HG02763 (cell line): ENCODE data around the gene P4HA2.
A peak's percentile ranks its signal among the peaks of the same experiment; 100 is the strongest.

Experiments
- ATAC-seq: cut with Tn5 transposase; IDR thresholded peaks from one replicate; pipeline ENCODE4 v1.9.1; 2021; ENCODE audit warnings: mild to moderate bottlenecking, moderate library complexity; ENCODE audit not compliant: unreplicated experiment

P4HA2 gene

DNA sequence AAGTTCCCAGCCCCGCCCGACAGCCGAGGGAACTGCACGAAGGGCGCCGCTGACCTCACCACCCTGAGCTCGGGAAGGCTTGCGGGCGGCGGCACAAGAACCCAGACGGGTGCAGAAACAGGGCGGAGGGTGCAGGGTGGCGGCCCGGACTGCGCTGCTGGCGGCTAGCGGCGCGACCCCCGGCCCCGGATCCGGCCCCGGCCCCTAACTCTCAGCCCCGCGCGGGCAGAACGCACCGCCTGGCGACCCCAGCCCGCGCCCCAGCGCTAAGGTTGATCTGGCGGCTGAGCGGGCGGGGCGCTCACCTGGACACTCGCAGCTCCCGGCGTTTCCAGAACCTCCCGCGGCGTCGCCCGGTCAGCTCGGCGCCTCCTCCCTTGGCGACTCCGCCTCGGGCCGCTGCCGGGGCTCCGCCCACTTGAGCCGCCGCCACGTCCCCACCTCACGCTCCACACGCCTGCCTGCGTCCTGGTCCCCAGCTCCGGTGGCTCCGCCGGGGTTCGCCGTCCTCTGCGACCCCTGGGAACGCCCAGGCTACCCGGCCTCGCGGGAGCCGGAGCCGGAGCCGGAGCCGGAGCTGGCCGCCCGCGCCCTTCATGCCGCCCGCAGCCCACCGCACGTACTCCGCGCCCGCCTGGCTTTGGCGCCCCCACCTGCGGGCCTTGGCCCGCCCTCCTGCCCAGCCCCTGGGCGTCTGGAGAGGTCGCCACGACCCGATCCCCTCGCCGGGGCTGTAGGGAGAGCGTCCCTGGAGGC is at the start of gene P4HA2:
P4HA2 (minus strand) TSS at position 369 of the 756 bp plus-strand sequence. CDS start 9,227 bp downstream, outside the sequence.
- ATAC-seq, result peak; percentile 95

DNA sequence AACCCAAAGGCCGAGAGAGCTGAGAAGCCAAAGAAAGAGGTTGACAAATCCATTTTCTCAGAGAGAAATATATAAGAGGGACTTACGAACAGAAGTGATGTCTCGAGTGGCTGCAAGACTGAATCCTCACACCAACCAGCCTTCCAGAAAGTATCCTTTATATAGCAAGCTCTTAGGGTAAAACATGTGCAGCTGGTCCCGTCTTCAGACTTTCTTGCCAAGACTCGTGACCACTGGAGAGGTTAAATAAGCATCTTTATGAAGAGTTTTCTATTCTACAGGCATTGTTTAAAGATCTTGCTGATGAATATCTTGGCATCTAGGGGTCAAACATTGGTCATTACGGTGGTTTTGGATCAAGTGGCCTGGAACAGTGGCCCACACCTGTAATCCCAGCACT is 49.6 kb upstream of the P4HA2 start:
- no peak for ATAC-seq

DNA sequence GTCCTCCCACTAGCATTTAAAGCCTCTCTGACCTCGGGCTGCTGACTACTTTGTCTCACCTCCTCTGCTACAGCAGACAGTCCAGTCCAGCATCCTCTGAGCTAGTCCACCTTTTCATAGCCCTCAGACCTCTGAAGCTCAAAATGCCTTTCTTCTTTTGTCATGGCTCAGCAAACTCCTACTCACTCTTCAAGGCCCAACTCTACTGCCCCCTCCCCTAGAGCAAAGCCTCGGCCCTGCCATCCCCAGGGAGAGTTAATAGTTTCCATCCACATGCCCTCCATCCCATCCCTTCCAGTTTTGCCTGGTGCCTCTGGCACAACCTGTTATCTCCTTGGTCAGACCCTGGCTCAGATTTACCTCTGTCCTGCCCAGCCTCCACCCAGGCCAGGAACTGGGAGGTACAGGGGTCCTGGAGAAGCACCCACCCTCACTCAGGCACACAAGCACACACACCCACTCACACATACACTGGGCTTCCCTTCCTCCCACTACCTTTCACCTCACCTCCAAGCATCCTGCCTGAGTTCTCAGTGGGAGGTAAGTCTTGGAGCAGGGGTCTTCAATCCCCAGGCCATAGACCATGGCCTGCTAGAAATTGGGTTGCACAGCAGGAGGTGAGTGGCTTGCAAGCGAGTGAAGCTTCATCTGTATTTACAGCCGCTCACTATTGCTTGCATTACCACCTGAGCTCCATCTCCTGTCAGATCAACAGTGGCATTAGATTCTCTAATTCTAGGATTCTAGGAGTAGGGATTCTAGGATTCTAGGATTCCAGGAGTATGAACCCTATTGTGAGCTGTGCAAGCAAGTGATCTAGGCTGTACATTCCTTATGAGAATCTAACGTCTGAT is 47.9 kb upstream of the P4HA2 start:
- ATAC-seq, result no peak

DNA sequence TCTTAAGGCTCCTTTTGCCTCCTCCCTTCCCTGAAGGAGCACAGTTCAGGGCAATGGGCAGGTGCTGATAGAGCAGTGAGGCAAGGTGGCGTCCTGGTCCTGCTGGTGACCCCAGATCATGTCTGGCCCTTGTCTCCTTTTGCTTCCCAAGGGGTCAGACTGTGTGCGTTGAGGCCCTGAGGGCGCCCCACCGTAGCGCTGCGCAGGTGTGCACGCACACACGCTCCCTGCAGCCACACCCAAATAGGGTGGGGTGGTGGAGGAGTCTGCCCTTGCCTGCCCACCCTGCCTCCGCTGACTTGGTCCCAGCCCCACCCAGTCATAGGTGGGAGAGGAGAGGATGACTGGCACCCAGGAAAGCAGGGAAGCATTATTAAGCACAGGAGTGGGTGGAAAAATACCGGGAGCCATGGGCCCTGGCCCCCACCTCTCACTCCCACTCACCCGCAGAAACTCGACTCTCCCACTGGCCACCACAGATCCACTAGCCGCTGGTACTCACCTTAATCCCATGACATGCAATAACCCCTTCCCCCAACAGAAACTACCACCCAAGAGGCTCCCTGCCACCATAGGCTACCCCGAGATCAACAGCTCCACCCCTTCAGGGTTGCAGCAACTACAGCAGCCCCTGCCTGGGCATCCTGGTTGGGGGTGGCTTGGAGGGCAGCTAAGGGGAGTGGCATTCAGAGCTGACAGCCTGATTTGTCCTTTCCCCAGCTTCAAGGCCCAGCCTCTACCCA is 46.6 kb upstream of the P4HA2 start:
- ATAC-seq, result no peak

DNA sequence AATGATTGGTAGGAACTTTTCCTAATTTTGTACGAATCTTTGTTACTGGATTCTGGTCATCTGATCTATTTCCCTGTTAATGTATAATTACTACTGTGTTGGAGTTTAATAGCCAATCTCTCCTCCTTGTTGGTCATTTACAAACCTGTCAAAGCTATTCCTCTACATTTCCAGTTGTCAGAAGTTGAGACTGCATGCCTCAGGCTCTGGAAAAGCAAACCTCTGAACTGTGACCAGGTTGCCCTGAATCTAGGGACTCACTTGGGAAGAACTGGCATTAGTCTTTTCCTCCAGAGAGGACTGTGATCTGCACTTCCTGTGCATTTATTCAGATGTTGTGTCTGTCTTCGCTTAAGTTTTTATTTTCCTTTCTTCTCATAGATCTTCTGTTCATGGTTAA is 46.0 kb upstream of the P4HA2 start:
- ATAC-seq, result no peak

DNA sequence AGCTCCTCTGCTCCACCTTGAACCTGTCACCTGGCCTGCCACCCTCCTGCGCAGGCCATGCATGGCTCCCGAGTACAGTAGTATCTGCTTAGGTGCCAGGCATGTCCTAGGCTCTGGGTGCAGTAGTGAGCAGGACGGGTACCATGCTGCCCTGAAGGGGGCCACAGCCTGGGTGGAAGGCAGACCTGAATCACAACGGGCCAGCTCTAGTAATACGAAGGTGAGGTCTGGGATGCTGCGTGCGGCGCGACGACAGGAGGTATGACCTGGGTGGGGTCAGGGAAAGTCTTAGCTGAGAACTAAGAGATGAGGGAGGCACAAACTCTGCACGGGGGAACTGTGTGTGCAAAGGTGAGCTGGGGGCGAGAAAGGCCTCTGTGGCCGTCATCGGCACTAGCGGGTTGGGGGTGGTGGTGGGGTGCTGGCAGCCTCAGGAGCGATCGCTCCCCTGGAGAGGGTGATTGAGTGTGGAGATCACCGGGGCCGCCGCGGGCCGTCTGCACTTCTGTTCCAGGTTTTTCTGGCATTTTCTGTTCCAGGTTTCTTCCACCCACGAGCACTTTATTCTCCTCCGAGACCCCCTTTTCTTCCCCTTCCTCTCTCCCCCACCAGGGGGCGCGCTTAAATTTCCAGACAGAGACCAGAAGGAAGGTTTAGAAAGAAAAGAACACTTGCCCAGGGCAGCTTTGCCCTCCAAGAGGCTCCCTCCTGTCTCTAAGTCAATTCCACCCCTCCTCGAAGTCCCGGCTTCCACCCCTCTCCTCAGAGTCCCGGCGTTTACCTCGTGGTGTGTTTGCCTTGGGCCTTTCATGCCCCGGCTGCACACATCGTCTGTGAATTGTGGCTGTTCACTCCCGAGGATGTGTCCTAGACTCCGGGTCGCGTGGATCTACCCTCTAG is 44.9 kb upstream of the P4HA2 start:
- ATAC-seq, result no peak

DNA sequence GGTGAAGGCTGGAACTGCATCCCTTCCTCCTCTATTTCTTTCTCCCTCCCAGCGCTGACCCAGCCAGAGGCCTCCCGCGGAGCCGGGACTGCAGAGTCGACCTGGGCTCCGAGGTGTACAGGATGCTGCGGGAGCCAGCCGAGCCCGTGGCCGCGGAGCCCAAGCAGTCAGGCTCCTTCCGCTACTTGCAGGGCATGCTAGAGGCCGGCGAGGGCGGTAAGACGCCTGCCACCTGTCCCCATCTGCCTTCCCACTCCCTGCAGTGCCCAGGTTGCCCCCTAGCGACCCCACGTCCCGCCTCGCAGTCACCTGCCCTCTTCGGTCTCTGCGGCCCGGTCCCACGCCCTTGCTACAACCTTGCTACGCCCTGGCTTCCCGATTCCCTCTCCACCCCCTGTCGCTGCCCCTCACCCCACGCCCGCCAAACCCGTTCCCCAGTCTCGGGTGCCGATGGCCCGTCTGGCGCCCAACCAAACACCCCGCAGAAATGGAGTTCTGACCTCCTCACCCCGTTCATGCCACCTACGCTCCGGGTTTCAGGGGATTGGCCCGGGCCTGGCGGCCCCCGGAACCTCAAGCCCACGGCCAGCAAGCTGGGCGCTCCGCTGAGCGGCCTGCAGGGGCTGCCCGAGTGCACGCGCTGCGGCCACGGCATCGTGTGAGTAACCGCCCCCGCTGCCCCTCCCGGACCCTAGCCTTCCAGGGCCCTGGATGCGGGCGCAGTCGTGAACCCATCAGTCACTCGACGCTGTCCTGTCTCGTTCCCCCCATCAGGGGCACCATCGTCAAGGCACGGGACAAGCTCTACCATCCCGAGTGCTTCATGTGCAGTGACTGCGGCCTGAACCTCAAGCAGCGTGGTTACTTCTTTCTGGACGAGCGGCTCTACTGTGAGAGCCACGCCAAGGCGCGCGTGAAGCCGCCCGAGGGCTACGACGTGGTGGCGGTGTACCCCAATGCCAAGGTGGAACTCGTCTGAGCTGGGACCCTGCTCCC is 43.9 kb upstream of the P4HA2 start:
- no peak for ATAC-seq

DNA sequence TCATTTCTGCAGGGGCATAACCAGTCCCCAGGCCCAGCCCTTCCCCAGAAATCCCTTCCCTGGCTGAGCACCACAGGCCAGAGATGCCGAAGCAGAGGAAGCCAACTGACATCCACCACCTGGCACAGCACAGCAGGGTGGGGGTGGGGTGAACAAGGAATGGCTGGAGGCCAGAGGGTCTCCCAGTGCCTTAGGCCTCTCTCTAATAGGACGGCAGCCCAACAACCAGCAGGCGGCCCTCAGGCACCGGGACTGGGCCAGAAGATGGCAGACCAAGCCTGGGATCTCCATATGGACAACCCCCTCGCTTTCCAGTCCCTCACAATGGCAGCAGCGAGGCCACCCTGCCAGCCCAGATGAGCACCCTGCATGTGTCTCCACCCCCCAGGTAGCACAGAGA is 43.1 kb upstream of the P4HA2 start:
- ATAC-seq, result no peak

DNA sequence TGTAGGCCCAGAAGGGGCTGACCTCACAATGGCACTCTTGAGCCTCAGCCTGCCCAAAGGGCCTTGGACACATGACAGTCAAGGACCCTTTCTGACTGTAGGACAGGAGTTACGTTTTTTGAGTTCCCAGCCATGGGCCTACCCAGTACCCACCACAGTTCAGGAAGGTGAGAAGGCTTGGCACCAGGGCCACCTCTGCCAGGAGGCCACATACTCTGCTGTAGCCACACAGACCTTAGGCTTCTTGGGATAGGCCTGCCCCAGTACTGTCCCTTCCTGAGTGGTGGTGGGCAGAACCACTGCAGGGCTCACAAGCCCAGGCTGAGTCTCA is 42.6 kb upstream of the P4HA2 start:
- no peak for ATAC-seq

DNA sequence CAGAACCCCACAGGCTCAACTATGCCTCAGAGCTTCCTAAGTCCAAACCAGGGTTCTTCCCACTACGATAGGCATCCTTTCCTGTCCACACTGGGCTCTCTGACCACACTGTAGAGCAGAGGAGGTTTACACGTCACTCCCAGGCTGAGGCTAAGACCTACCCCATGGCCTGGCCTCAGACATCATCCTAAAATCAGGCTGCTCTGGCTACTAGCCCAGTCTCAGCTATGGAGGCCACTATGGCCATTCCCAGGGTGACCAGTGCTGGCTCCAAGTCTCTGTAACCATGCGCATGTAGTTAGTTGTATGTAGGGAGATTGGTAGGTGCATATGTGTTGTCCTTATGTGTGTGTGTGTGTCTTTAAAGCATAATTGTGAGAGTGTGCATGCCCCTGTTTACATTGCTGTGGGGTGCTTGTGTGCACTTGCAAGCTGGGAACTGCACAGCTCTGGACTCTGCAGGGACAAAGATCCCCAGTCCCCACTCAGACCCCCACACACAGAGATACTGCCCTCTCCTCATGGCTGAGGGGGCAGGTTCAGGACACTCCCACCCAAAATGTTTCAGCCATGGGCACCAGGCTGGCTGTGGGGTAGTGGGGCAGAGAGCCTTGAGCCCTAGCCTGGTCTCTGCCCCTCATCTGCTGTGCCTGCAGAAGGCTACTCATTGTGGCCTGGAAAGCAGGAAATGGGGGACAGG is 42.1 kb upstream of the P4HA2 start:
- ATAC-seq, result no peak

DNA sequence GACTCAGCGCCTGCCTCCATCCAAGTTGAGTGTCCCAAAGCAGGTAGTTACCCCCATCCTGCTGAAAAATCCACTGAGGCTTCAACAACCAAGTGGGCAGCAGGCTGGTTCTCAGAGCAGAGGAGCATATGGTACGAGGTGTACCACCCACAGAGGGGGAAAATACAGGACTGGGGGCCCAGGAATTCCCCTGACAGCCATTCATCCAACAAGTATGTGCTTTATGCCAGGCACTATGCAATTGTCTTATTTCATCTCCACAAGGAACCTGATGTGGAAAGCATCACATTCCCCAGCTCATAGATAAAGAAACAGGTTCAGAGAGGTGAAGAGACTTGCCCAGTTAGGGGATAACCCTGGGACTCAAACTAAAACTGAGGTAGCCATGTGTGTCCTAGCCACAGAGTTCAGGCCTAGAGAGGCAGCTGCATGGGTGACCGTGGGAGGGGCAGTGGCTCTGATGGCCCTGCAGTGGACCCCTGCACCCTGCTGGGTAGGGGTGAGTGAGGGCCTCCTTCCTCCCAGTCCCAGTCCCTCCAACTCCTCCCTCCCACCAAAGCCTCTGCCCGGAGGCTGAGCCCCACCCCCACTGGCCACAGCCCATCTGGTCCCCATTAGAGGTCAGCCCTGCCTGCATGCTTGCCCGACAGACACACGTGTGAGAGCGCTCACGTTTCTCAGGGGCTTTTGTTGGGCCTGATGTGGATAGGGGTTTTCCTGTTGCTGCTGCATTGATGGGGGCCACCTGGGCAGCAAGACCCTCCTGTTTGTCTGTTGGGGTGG is 41.3 kb upstream of the P4HA2 start:
- peak; percentile 60 for ATAC-seq

DNA sequence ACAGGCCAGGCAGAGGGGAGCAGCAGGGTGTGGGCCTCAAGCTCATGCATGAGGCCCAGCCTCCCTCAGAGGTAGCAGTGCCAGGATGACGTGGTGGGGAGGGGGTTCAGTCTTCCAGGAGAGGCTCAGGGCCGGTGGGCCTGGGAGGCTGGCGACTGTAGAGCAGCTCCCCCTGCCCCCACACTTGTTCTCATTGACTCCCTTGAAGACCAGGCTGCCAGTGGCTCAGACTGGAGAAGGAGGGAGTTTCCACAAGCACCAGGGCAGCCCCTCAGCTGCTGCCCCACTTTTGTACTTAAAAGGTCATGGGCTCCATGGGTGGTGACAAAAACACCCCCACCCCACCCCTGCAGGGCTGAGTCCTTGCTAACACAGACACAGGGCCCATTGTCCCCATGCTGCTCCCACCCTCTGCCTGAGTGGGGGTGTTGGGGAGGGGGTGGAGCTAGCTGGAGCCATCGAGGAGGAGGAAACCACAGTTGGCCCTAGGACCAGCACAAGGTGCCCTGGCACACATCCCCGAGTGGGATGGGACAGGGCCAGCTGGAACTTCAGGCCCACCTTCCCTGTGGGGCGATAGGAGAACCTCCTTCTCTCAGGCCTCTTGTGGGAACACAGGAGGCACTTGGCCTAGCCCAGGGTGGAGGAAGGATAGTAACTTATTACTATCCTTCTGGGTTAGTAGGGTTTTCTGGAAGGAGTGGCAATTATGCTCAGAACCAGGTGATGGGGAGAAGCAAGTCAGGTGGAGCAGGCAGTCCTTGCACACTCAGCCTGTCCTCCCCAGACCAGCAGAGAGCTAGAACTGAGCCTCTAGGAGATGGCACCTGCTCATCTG is 40.5 kb upstream of the P4HA2 start:
- ATAC-seq, result peak; percentile 6

DNA sequence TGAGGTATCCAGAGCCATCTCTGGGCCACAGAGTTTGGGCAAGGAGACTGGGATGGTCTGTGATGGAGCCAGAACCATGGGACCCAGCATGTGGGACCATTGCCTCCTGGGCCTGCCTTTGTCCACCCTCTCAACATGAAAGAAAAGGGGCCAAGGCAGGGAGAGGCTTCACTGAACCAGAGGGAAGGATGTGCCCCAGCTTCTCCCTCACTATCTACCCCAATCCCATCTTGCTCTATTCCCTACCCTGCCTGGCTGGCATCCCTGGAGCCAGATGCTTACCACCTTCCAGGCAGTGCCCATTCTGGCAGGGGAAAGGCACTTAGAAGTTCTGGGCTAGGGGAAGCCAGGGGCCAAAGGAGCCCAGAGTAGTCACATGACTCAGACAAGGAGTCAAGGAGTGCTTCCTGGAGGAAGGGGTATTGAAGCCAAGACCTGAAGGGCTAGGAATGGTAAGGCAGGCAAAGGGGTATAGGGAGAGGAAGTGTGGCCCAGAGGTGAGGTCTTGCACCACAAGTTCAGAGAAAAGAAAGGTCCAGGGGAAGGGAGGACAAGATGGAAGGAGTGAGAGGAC is 39.6 kb upstream of the P4HA2 start:
- no peak for ATAC-seq

DNA sequence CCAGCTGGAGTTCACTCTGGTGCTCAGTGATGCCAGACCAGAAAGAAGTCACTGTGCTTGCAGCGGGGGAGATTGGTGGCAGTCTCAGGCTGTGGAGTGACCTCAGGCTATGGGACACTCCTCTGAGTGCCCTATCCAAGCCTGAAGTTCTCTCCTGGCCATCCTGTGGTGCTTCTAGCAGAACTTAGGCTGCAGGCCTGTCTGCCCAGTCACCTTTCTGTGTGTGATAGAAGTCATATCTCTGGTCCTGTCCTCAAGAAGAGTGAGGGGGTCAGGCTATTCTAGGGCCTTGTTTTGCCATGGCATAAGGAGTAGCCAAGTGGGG is 39.1 kb upstream of the P4HA2 start:
- ATAC-seq, result no peak

DNA sequence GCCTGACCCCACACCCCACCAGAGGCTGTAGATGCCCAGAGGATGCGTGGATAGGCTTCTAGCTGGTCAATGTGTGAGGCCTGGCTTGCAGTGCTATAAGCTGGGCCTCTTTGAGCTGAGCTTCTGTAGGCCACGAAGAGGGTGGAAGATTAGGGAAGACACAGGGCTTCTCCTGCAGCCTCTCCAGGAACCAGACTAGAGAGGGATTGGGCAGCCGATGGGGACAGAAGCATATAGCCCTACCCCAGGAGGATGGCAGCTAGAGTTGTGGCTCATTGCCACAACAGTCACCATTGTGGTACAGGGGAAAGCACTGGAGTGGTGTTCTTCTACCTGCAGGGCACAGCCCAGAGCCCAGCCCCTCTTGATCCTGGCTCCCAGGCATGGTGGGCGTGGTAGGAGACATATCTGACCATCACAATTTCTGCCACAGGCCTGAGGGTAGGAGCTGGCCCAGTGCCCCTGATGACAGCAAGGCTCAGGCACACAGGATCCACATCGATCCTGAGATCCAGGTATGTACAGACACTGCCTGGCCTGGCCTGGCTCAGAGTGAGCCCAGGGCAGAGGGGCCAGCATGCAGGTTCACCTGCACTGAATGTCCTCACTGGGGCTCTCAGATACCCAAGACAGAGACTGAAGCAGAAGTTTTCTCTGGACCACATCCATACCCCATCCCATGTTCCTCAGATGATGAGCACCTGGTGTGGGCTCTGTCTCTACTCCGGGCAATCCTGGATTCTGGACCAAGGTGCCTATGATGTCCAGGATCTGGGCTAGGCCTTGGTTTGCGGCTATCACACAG is 38.6 kb upstream of the P4HA2 start:
- no peak for ATAC-seq
